ENCODE data around the gene HECTD4.

DNA sequence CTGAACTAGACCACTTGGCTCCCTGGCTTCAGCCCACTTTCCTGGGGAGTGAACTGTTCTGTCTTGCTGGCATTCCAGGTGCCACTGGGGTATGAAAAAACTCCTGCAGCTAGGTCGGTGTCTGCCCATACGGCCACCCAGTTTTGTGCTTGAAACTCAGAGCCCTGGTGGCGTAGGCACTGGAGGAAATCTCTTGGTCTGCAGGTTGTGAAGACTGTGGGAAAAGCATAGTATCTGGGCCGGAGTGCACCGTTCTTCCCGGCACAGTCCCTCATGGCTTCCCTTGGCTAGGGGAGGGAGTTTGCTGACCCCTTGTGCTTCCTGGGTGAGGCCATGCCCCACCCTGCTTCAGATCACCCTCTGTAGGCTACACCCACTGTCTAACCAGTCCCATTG, 223.1 kb downstream of the HECTD4 start:
- TF ChIP-seq, protein P1, sequence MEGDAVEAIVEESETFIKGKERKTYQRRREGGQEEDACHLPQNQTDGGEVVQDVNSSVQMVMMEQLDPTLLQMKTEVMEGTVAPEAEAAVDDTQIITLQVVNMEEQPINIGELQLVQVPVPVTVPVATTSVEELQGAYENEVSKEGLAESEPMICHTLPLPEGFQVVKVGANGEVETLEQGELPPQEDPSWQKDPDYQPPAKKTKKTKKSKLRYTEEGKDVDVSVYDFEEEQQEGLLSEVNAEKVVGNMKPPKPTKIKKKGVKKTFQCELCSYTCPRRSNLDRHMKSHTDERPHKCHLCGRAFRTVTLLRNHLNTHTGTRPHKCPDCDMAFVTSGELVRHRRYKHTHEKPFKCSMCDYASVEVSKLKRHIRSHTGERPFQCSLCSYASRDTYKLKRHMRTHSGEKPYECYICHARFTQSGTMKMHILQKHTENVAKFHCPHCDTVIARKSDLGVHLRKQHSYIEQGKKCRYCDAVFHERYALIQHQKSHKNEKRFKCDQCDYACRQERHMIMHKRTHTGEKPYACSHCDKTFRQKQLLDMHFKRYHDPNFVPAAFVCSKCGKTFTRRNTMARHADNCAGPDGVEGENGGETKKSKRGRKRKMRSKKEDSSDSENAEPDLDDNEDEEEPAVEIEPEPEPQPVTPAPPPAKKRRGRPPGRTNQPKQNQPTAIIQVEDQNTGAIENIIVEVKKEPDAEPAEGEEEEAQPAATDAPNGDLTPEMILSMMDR (IDR thresholded peaks at IDR 0.05), result no peak
- no peak for TF ChIP-seq POLR2A (IDR thresholded peaks at IDR 0.05)
